Stimulated activated CD8-positive, alpha-beta memory T cell treated with anti-CD3 and anti-CD28 coated beads, Interleukin-12 subunit alpha, Interleukin-12 subunit beta, amount 100 ng/mL, for 24 hours (primary cell): ENCODE results near the gene FAM72D.
"Not testable (repeated sequence)": the region's sequence is repeated elsewhere in the genome, so short reads cannot be mapped to it uniquely, and the experiment has no call there.

Experiments
- DNase-seq: peaks from one replicate; pipeline ENCODE4 v3.0.0-alpha.2; 2020; ENCODE audit errors: extremely low read depth

Gene FAM72D

DNA sequence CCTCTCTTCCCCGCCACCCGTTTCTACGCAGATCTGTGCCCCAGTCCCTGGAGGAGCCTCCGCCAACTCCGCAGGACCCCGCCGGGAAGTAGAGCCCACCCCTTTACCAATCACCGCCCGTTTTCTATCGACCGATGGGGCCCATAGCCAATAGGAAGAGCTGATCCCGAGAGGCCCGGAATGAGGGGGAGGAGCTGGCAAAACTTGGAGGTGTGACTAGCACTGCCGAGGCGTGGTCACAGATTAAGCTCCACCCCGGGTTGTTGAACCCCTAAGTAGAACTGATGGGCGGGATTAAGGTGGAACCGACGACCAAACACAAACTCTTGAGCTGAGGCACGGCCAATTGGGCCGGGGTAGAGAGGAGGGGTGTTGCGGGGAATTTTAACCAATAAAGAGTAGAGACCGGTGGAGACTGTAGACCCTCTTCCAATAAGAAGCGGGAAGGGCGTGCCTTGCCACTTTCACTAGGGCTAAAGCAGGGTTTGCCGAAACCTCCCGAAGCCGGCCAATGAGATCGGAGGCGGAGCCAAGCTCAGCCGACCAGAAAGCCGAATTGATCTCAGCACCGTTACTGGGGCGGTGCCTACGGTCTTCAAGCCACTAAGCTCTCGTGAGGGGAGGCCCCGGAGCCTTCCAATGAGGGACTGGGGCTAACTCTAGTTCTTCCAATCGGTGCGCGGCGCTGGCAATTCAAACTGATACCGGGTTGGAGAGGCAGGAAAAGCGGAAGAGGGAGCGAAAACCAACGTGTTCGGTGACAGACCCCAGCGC lies at the start of gene FAM72D, which contains the start of gene SRGAP2B:
Gene FAM72D (plus strand): TSS at position 691 of the 774 bp plus-strand sequence. CDS start 874 bp downstream, outside the sequence.
Gene SRGAP2B (minus strand): TSS at position 45 of the 774 bp plus-strand sequence. CDS start 2,427 bp downstream, outside the sequence.
- DNase-seq = not testable (repeated sequence)

DNA sequence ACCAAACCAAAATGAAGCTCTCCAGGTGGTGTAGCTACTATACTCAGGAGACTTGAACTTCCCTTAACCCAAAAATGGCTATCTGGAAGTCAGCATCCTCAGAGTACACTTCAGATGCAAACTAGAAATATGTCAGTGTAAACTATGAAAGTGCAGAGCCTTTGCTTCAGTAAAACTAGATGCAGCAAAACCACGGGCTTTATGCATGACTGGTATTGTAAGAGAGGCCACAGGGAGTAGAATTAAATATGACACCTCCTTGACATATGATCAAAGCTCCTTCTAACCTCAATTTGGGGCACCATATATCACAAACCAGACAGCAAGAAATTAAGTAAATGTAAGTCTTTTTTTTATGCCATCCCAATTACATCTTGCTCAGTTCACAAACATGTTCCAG lies 48.2 kb upstream of the FAM72D start:
- not testable (repeated sequence) for DNase-seq

DNA sequence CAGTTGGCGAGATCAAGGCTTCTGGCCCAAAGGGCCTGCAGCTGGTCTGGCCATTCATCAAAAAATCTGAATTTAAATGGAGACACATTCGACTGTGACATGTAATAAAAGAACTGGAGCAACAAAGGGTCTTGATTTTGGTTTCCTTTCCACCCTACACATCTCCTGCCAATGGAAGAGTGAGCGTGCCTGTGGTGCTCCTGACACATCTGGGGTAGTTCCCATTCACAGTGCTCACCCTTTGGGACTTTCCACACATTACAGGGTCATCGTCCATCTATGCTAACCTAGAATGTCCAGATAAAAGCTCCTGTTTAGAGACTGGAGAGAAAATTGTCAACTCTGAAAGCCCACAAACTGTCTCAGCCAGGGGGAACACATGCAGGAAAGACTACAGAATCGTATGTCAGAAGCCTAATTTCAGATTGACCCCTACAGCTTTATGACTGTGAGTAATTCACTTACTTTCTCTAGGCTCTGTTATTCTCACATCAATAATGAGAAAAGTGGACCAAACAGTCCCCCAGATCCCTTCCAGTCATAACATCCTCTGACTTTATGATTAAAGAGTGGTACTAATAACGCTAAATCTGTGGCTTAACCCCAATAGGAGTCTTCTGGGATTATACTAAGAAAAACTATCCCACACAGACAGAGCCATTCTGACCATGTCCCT lies 47.5 kb upstream of the FAM72D start:
- not testable (repeated sequence) for DNase-seq

DNA sequence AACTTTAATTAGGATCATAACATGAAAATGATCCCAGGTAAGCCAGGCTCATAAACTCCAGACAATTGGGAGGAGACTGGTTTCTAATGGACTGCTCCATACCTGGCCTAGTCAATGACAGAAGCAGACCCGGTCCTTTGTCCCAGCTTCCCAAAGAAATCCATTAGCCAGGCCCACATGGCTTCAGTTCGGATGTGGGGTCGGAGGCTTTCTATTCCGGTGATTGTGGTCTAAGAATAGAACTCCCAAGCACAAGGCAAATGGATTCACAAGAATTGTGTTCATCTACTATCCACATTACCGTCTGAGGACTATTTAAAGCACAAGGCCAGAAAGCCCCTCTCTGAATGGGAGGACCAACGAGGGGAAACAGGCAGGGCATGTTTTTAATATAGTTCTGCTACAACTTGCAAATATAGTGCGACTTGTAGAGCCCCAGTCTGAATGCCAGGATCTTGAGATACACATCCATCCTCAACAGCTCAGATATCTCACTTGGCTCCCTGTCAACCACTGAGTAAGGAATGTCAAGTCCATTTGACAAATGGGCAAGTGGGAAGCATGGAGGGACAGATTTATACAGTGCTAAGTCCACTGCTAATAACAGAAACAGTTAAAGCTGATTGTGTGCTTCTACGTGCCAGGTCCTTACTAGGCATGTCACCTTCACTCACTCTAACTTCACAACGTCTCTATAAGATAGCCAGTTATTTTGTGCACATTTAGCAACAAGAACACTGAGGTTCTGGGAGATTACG lies 43.6 kb upstream of the FAM72D start:
- DNase-seq = not testable (repeated sequence)

DNA sequence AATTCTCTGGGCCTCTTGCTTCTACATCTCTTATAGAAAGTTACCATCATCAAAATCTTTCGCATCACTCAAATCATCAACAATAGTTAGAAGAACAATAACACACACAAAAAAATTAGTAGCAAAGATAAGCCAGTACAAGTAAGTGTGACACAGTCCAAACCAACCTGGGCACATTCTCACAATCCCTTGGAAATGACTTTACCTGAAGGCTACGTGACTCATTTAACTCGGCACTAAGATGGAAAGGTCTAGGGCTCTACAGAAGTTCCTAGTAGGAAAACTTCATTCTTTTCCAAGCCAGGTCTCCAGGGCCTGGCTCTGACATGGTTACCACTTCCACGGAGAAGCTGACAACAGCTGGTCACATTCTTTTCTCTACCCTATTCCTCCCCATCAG lies 42.3 kb upstream of the FAM72D start:
- DNase-seq = not testable (repeated sequence)

DNA sequence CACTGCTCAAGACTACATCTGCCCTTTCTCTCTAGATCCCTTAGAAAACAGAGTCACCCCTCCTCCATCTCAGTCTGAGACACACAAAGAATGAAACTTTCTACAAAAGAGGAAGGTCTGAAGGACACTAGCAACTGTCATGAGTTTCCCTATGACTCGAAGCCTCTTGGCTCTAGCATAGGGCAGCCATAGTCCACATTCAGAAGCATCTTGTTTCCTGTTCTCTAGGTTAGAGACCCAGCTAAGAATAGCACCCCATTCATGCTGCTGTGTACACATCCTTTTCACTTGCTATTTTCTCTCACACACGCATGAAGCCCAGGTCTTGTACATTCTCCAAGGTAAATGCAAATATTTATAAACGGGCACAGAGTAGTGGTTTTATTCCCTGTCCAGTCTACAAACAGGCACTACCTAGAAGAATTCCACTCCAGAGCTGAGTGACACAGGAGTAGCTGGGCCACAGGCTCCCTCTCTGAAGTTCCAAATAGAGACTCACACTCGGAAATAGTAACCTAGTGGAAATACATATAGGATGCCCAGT lies 40.5 kb upstream of the FAM72D start:
- not testable (repeated sequence) for DNase-seq

DNA sequence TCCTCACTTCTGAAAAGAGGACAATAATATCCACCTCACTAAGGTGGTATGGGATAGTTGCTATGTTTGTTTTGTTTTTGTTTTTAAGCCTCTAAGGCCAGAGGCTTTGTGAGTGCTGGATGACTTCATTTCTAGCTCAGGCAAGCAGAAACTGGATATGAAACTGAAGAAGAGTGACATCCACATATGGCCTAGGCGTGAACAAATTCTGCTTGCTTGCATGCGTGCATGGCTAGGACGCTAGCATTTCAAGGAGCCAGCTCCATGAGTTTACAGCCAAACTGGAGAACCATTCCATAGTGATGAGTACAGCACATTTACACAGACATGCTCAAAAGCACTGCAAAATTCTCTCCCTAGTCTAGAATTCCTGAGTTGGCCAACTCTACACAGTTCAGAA lies 37.6 kb upstream of the FAM72D start:
- not testable (repeated sequence) for DNase-seq

DNA sequence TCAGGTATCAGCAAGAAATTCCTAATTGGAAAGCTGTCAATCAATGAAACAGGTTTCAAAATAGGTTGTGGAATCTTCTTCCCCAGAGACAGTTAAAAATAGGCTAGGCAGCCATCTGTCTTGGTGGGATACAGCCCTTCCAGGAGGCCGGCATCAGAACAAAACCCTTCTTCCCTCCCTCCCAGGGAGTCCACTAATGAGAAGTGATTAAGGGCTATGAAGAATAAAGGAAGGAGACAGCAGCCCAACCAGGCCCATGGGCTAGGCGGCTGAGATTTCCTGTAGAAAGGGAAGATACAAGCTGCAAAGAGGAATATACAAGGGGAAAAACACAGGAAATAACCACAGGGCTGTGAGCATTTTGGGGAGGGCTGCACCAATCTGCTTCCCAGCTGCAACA lies 32.5 kb upstream of the FAM72D start:
- DNase-seq = not testable (repeated sequence)

DNA sequence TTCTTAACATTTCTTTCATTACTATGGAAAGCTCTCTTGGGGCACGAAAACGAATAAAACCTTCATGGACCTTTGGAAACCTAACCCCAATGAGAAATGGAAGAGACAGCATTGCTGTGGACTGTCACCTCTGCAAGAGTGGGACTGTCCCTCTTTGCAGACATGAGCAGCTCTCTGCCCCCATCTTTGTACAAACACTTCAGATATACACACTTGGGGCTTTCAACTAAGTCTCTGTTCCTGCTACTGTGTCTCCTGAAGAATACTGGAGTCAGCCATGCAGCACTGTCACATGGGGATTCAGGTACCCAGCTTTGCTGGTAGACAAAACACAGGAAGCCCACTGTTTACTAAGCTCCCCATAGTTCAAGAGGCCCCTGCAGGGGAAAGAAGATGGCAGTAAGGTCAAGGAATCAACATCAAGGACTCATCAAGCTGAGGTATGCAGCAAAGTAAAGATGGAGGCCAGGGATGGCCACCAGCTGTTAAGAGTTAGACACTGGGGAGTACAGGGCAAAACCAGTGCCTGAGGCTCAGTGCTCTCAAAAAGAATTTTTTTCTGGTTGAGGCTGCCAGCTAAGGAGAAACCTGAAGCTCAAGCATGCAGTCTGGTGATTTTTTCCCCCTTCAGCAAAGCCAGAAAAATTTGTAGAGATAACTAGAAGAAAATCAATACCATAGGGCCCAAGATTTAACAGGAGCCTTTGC lies 31.7 kb upstream of the FAM72D start:
- DNase-seq = not testable (repeated sequence)

DNA sequence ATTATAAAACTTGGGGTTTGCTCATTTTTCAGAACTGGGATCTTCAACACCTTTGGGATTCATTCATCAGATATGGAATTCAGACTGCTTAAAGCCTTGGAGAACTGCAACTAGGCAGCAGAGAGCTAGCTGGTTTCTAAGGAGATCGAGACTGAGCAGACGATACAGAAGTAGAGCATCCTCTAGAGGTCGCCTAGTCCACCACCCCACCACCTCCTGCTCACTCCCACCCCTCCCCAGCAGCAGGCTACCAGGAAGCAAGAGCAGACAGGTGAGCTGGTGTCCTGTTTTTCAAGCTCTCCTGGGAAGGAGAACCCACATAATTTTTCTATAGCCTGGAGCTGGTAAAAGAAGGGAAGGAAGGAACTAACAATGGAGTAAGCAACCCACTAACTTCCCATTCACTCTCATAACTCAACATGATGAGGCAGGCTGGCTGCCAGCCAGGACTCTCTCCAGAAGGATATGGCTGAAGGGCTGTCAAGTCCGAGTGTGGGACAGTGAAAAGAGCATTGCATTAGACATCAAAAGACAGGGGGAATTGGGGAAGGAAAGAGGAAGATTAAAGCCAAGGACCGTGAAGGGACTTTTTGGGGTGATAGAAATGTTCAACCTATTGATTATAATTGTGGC lies 30.5 kb upstream of the FAM72D start:
- not testable (repeated sequence) for DNase-seq

DNA sequence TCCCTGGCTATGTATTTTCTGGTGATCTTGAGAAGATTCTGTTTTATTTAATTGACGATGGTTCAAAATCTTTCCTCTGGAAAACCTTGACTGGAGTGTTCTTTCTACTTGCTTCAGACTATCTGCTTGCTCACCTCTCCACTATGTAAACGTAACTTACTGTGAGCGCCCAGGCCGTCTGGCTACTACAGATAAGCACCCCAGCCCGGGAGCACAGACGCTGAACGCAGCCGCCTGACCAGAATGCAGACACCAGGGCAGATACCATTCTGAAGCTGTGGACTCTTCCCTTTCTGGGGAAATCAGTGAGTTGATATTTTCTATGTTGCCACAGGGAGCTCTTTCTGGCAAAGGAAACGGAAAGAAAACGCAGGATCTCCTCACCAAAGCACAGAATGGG lies 29.3 kb upstream of the FAM72D start:
- DNase-seq = not testable (repeated sequence)

DNA sequence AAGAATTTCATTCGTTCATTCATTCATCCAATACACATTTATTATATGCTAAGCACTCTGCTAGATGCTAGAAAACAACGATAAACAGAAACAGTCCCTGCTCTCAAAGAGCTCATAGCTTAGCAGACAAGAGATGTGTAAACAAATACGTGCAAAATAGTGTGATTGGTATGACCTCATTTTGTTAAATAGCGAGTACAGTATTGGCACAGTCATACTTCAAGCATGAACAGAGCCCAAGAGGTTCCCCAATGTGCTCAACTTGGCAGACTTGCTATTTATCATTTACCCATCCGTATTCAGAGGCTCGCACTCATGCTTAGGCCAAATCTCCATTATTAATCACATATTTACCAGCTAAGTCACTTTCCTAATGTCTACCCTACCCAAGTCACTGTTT lies 24.2 kb upstream of the FAM72D start:
- DNase-seq = not testable (repeated sequence)

DNA sequence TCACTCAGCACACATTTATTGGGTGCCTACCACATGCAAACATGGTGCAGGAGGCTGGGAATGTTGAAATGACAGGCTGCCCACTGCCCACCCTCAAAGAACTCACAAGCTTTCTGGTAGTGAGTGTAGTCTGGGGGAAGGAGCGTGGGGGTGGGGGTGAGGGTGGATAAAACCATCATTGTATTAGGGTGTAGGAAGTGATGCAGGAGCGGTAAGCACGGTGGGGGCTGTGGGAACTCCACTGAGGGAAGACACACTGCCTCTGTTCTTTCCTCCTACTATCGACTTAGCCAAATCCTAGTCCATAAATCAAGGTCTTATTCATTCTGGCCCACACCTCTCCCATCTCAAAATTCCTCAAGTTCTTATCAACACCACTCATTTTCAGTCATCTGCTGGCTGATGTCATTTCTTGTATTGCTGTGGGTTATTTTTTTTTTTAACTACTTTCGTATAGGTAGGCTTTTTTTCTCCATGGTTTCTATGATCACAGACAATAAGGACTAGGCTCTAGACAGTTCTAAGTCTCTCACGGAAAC lies 21.7 kb upstream of the FAM72D start:
- not testable (repeated sequence) for DNase-seq

DNA sequence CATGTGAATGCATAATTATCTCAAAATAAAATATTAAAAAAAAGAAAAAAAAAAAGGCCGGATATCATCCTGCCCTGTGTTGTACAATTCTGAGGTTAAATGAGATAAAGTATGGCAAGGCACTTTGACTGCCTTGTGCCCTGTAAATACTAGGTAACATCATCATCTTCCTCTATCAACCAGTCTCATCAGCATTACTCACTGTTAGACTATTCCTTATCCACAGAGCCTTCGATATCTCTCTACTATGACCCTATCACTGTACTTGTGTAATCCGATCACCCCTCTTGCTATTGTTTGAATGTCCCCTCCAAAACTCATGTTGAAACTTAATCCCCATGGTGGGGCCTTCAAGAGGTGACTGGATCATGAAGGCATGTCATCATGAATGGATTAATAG lies 18.9 kb upstream of the FAM72D start:
- DNase-seq = not testable (repeated sequence)

DNA sequence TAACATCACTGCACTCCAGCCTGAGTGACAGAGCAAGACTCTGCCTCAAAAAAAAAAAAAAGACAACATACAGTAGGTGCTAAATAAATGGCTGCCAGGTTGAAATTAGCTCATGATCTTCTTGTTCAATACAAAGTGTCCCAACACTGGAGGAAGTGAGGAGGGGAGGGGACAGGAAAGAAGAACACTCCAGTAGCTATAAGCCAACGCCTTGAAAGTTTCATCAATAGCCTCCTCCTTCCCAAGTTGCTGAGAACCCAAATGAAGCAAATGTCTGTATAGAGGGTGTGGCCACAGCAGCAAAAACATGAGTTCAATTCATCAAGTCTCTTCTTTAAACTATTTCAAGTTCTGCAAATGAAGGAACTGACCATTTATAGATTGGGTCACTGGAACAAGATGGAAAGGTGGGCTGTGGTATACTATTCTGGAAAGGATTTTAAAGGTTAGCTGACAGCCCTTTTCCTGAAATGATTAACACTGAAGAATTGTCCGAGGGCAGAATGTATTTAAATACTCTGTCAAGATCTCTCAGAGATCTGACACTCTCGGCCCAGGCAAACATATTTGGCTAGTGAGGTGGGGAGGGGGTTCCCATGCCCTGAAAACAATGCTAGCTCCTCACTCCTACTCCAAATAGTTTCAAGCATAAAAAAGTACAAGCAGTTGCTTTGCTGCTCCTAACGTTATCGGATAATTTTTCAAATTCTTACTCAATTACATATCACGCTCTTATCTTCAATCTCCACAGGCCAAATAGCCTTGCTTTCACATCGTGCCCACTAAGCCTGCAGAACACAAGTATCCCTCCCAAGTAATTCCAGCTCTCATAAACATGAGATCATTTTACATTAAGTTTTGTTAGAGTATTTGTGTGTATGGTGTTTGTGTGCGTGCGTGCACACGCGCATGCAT lies 17.6 kb upstream of the FAM72D start:
- DNase-seq = not testable (repeated sequence)

DNA sequence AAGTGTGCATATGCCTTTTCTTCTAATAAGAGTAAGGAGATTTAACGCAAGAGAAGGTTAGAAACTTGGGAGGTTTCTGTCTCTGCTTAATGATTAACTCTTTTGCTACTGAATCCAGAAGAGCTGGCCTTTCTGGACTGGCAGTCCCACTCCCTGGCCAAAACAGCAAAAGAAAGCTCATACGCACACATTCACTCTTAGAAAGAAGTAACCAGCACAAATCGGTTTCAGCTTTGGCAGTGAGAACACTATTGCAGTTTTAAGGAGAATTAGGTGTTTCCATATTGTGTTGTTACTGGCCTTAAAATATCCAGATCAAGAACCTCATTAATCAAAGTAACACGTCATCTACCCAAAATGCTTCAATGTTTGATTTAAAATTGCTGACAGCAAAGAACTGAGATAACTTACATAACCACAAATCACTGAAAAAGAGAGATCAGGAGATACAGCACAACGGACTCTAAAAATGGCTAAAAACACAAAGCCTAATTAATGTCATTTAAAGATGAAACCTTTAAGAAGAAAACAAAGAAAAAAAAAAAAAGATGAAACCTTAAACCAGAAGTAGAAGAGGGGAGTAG lies 16.9 kb upstream of the FAM72D start:
- not testable (repeated sequence) for DNase-seq

DNA sequence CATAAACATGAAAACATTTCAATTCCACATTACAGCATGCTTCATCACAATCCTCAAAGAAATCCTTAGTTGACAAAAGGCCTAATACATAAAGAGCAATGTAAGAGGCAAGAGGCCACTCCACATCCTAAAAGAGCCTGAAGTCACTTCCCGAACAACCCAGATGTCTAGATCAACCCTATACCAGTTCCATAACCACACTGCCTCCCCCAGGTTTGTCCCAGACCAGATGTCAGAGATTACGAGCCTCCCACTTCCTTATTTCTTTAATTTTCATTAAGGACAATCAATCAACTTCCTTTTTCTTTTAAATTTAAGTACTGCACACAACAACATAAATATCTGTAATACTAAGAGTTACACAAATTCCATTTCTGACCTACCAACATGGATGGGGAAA lies 16.0 kb upstream of the FAM72D start:
- DNase-seq = not testable (repeated sequence)

DNA sequence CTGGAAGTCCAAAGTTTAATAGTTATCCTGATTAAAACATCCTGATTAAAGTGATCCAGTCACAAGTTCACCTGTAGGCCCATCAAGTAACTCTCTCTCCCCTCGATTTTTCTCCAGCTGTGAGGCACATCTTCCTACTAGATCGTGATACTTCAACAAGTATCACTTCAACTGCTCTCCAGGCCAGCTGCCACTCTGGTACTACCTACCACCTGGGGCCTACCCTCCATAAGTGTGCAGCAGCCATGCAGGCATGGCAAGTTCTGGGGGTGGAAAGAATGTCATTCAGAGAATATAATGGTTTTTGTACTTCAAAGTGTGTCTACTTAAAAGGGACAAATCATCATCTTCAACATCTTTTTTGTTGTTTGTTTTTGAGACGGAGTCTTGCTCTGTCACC lies 15.6 kb upstream of the FAM72D start:
- DNase-seq = not testable (repeated sequence)
